WTC11 (cell line): ENCODE measurements around the gene FRMD8.

Experiments
- CREB1 ChIP-seq: sonication (generic); formaldehyde crosslinking; IDR thresholded peaks from 2 replicates; pipeline ENCODE4 v1.8.0; 2023; ENCODE audit warnings: mild to moderate bottlenecking, missing genetic modification reagents
- CTCF ChIP-seq: fragments of 200-600 bp; IDR thresholded peaks from 2 replicates; pipeline ENCODE4 v1.8.0; 2022; ENCODE audit warnings: antibody characterized with exemption
- FOXP4 ChIP-seq: sonication (generic); formaldehyde crosslinking; IDR thresholded peaks from 2 replicates; pipeline ENCODE4 v1.8.0; 2022; ENCODE audit warnings: mild to moderate bottlenecking, missing genetic modification reagents
- GABPB1 ChIP-seq: sonication (generic); formaldehyde crosslinking; IDR thresholded peaks from 2 replicates; pipeline ENCODE4 v1.8.1; 2023; ENCODE audit warnings: mild to moderate bottlenecking, missing genetic modification reagents
- ZNF138 ChIP-seq: sonication (generic); formaldehyde crosslinking; conservative IDR thresholded peaks from 2 replicates; pipeline ENCODE4 v1.8.1; 2022; ENCODE audit warnings: mild to moderate bottlenecking, moderate library complexity, missing genetic modification reagents
- TF ChIP-seq, protein P1 (sequence below): sonication (generic); formaldehyde crosslinking; IDR thresholded peaks from 2 replicates; pipeline ENCODE4 v1.8.0; 2022; ENCODE audit warnings: mild to moderate bottlenecking, missing genetic modification reagents

DNA sequence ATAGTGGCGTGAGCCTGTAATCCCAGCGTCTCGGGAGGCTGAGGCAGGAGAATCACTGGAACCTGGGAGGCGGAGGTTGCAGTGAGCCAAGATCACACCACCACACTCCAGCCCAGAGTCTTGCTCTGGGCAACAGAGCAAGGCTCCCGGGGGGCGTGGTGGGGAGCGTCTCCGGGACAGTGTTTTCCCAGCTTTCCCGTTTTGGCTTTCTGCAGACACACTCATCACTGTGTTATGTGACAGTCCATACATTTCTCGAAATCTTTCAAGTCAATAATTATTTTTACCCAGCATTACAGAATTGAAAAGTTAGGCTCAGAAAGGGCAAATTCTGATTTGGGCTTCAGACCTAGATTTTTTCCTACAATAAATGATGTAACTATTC is 67.9 kb downstream of the FRMD8 start:
- no peak for TF ChIP-seq GABPB1
- TF ChIP-seq FOXP4 (CRISPR knock-in tag): no peak
- TF ChIP-seq, protein P1, sequence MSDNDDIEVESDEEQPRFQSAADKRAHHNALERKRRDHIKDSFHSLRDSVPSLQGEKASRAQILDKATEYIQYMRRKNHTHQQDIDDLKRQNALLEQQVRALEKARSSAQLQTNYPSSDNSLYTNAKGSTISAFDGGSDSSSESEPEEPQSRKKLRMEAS (CRISPR knock-in tag): no peak
- no peak for TF ChIP-seq CREB1 (CRISPR knock-in tag)
- TF ChIP-seq CTCF: no peak
- TF ChIP-seq ZNF138 (CRISPR knock-in tag): no peak
